ENCODE data around the gene CSRP2.

CSRP2 gene

DNA sequence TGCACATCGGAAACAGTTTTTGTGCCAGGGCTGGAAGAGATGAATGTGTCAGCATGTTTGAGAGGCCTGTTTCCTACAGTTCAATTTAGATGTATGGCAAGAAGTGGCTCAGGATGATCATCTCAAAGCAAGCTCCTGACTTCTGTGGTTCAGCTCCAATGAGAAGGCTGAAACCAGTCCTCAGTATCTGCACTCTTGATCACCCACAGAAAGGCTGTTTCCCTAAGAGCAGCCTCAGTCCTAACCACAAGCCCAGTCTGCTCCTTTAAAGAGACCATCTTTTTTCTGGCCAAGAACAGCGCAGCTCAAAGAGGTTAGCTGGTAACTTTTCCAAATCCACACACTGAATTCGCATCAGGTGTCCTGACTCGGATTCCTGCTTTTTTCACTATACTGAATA lies 19.2 kb downstream of the CSRP2 start:
- DNase-seq, result no peak

- no peak for DNase-seq
Observed at GRCh38 chr12:76856018-76856644, 22.7 kb downstream of the CSRP2 start.

GRCh38 chr12:76855271-76855670 lies 23.5 kb downstream of the CSRP2 start:
- no peak for DNase-seq

GRCh38 chr12:76852106-76852505 lies 26.7 kb downstream of the CSRP2 start:
- no peak for DNase-seq

DNA sequence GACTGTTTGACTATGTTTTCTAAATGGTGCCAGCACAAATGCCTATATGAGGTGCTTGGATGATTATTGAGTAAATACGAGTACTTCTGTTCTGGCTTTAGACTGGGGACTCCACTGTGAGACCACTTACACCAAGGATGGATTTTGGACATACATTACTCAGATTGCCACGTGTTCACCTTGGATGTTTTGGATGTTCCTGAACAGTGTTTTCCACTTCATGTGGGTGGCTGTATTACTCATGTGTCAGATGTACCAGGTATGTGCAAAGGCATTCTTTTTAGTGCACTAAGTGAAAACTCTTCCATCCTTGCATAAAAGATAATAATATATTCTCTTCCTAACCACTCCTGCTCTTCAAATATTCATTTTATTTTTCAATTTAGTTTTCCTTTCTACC lies 30.7 kb downstream of the CSRP2 start:
- DNase-seq, result no peak

- no peak for DNase-seq
Observed at GRCh38 chr12:76847260-76847659, 31.6 kb downstream of the CSRP2 start.

DNA sequence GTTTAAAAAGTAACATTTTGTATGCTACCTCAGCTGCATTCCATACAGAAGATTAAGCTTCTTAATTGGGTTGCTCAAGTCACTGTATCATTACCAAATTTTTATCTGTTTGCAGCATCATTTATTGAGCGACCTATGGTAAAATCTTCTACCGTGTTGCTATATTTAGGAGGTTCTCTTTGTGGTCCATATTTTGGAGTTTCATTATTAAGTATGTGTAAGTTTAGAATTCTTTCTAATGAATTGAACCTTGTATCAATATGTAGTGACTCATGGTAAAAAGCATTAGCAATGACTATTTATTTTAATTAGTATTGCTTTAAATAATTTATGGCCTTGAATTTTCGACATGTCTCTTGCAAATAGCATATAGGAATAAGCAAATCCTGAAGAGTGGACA lies 42.2 kb downstream of the CSRP2 start:
- DNase-seq, result no peak

GRCh38 chr12:76830436-76830835 lies 48.4 kb downstream of the CSRP2 start:
- DNase-seq, result no peak

- peak; percentile 4 to 34 for DNase-seq
Observed at GRCh38 chr12:76820888-76821482, 57.8 kb downstream of the CSRP2 start.

GRCh38 chr12:76813972-76814371 lies 64.8 kb downstream of the CSRP2 start:
- DNase-seq, result no peak

DNA sequence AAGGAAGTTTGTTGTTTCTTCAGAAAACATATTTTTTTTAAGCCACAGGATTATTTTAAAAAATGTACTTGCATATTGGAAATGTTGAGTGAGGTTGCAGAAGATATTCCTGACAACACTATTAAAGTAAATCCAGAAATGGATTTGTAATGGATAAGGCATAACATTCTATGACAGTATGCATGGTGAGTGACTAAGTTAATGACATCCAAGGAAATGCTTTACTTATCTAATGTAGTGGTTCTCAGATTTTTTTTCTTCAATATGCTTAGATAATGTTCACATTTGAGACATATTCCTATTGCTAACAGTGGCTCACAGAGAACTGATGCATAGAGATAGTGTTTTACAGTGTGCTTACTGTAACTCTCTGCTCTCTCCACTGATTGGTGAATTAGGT lies 65.6 kb downstream of the CSRP2 start:
- no peak for DNase-seq

GRCh38 chr12:76811976-76812375 lies 66.8 kb downstream of the CSRP2 start:
- no peak for DNase-seq

DNA sequence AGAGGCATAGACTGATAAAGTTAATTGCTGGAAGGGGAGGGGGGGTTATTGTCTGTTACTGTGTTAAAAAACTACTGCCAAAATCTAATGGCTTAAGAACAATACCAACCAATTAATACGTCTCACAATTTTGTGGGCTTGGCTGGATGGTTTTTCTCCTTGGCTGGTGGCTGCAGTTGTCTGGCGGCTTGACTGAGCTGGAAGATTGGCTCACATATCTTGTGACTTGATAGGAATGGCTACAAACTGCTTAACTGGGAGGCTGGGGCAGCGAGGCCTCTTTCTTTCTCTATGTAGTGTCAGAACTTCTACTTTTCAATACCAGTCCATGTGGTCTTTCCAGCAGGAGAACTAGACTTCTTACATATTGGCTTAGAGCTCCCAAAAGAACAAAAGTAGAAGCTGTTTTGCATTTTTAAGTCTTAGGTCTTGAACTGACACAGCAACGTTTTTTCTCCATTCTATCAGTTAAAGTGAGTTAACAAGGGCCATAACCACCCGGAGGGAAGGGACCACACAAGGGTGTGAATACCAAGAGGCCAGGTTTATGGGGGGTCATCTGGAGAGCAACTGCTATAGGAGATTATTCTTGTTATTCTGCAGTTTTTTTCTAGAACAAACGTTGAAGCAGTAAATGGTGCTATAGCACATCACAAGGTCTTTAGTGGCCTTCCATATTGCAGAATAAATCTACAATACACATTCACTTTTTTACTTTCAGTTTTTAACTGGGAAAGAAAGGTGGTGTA lies 68.0 kb downstream of the CSRP2 start:
- no peak for DNase-seq
